Naive thymus-derived CD4-positive, alpha-beta T cell (primary cell): Measurements from ENCODE around the gene BSN. TPM values are rescaled to one million over a fixed set of nuclear protein-coding genes. Genes with fewer than 3 reads are reported as not detected.
"Not testable (repeated sequence)": the region's sequence is repeated elsewhere in the genome, so short reads cannot be mapped to it uniquely, and the experiment has no call there.

Experiments used
- ATAC-seq: fragments of 150-1000 bp; cut with Tn5 transposase; 2 replicates; pipeline ENCODE4 v1.10.0; 2021; ENCODE audit warnings: mild to moderate bottlenecking, moderate library complexity
- CTCF ChIA-PET: fragments of 350-600 bp; sonication (Branson Sonifier 250); formaldehyde crosslinking; loops from one replicate; lab custom pipeline; 2021; ENCODE audit warnings: antibody characterized with exemption; lab: Charles Lee
- POLR2A ChIA-PET: fragments of 350-600 bp; sonication (Branson Sonifier 250); formaldehyde crosslinking; loops from one replicate; lab custom pipeline; 2021; ENCODE audit warnings: antibody characterized with exemption, inconsistent platforms; lab: Charles Lee
- DNase-seq, 9 donors: peaks; one replicate each; pipeline versions ENCODE4 v3.0.0 to v3.0.0-alpha.2; 2020 to 2022; ENCODE audit warnings: mixed read lengths in 1 of 9
- H3K27ac ChIP-seq: one replicate; pipeline ENCODE4 v1.7.0; 2013; ENCODE audit warnings: mild to moderate bottlenecking, low read depth, low read length, moderate library complexity
- H3K27me3 ChIP-seq, 2 donors: one replicate each; pipeline ENCODE4 v1.7.0; 2013; ENCODE audit warnings: low read length in 2 of 2, mild to moderate bottlenecking in 2 of 2, moderate library complexity in 2 of 2; ENCODE audit not compliant: control insufficient read depth in 2 of 2, insufficient read depth in 2 of 2
- H3K36me3 ChIP-seq, 3 experiments: 1 replicate in 2 of 3; 2 replicates in 1 of 3; pipeline ENCODE4 v1.7.0; 2013; ENCODE audit warnings: low read length in 3 of 3, mild to moderate bottlenecking in 3 of 3, moderate library complexity in 1 of 3; ENCODE audit not compliant: insufficient read depth in 3 of 3, control insufficient read depth in 2 of 3
- H3K4me1 ChIP-seq, 2 donors: one replicate each; pipeline ENCODE4 v1.7.0; 2013; ENCODE audit warnings: low read length in 2 of 2, mild to moderate bottlenecking in 2 of 2, moderate library complexity in 1 of 2; ENCODE audit not compliant: control insufficient read depth in 2 of 2, insufficient read depth in 2 of 2
- H3K4me3 ChIP-seq: 2 replicates; pipeline ENCODE4 v1.7.0; 2013; ENCODE audit warnings: mild to moderate bottlenecking, low read length
- H3K9me3 ChIP-seq, 3 experiments: 1 replicate in 2 of 3; 2 replicates in 1 of 3; pipeline ENCODE4 v1.7.0; 2013; ENCODE audit warnings: low read length in 3 of 3; ENCODE audit not compliant: control insufficient read depth in 2 of 3
- H3K27ac Mint-ChIP-seq, 9 donors: one replicate each; pipeline ENCODE4 v1.8.0; 2020 to 2022; ENCODE audit warnings: mixed read lengths in 9 of 9, mild to moderate bottlenecking in 8 of 9, moderate library complexity in 5 of 9, inconsistent platforms in 2 of 9
- H3K27me3 Mint-ChIP-seq, 5 donors: one replicate each; pipeline ENCODE4 v1.8.0; 2021 to 2022; ENCODE audit warnings: mixed read lengths in 5 of 5, mild to moderate bottlenecking in 1 of 5
- H3K36me3 Mint-ChIP-seq, 5 donors: one replicate each; pipeline ENCODE4 v1.8.0; 2020 to 2022; ENCODE audit warnings: mixed read lengths in 5 of 5, mild to moderate bottlenecking in 3 of 5, inconsistent platforms in 1 of 5
- H3K4me1 Mint-ChIP-seq, 7 donors: one replicate each; pipeline ENCODE4 v1.8.0; 2020 to 2022; ENCODE audit warnings: mixed read lengths in 7 of 7, mild to moderate bottlenecking in 3 of 7, inconsistent platforms in 1 of 7
- H3K4me3 Mint-ChIP-seq, 10 donors: one replicate each; pipeline ENCODE4 v1.8.0; 2020 to 2022; ENCODE audit warnings: mild to moderate bottlenecking in 10 of 10, mixed read lengths in 10 of 10, moderate library complexity in 6 of 10, inconsistent platforms in 2 of 10
- H3K9me3 Mint-ChIP-seq, 11 donors: one replicate each; pipeline ENCODE4 v1.8.0; 2020 to 2022; ENCODE audit warnings: mixed read lengths in 11 of 11, mild to moderate bottlenecking in 4 of 11, inconsistent platforms in 1 of 11, moderate library complexity in 1 of 11
- intact Hi-C, 2 donors: fragments of 100-400 bp; cut with micrococcal nuclease; formaldehyde crosslinking; loops; one replicate each; pipeline ENCODE4 v1.15.1; 2023
- polyA plus RNA-seq, 2 donors: library from polyadenylated mRNA; unstranded; fragments of 300-500 nt; fragmentation: Illumina TruSeq; gene quantifications; one replicate each; pipeline ENCODE4 v1.2.3, GENCODE V29; 2021
- total RNA-seq, 6 experiments: library from RNA in 5 of 6; stranded (reverse) in 5 of 6; gene quantifications; 1 replicate in 5 of 6; 2 replicates in 1 of 6; pipeline ENCODE4 v1.2.3 and lab custom pipeline; 2021 to 2026

The BSN gene
- total and polyA plus RNA-seq, 7 experiments from 2014 or later: 0.12 to 0.16 (median 0.14) TPM; not detected in 2

DNA sequence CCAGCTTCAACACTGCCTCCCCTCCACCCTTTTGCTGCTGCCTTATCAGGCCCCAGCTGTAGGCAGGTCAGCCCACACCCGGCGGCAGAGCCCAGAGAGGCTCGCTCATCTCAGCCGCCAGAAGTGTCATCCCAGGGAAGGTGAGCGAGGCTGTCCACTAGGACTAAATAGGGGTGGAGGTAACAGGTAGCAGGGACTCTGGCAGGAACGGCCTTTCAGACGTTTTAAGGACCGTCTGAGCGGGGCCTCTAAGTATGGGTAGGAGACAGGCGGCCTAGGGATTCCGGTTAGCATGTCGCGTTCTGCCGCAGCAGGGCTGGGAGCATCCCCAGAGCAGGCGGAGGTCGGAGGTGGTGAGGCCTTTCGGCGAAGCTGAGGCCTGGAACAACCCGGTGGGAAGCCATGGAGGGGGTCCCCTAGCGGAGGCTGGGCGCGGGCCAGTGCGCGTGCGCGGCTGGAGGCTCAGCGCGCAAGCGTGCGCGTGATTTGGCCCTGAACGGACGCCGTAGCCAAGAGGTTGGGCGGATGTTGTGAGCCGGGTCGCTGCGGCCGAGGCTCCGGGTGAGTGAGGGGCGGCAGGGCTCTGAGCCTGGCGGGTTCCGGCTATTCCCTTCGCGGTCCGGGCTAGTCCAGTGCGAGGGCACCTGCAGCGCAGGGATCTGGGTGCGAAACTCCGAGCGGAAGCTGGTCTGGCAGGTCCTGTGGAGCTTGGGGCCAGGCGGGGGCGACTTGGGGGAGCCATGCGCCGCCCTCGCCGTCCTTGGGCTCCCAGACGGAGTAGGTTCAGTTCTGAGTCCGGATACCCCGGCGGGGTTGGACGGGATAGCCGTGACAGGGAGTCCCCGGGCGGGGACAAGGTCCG, 135.0 kb downstream of the BSN start, which contains the start of the genes MST1 and RNF123:
Gene MST1 (minus strand): TSS at position 429 of the 862 bp plus-strand sequence. CDS start 783 bp downstream, outside the sequence.
Gene RNF123 (plus strand): TSS at position 512 of the 862 bp plus-strand sequence. CDS start 1,609 bp downstream, outside the sequence.
- POLR2A ChIA-PET: interaction anchor here (0.6 to 1.3 kb wide), 4 partner anchors 11 to 677 kb away, joined by 3 to 5 read pairs (median 4); no protein-coding TSS in a partner anchor

DNA sequence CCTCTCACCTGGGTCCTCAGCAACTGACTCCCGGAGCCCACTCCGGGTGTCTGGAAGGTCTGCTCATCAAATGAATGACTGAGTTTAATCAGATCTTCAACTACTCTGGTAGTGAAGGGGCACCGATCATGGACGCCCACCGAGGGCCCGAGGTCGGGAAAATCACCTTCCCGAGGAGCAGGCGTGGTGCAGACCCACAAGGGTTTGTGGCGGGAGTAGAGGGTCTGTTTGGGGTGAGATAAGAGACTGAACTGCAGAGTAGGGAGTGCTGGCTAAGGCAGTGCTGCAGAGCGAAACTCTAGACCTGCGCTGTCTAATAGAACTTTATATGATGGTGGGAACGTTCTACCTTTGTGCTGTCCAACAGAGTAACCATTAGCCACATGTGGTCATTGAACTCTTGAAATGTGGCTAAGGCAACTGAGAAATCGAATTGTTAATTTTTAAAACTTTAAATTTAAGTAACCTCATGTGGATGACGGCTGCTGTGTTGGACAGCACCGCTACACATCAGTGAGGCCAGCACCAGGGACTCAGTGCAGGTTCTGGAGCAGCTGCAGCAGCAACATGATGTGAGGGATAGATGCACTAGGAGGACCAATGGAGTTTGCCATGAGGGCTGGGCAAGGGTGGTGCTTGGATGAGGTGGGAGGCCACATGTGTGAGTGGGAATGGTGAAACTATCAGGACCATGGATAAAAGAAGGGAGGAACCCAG, 135.8 kb downstream of the BSN start:
- H3K36me3 Mint-ChIP-seq, H3K27me3 Mint-ChIP-seq, CTCF ChIA-PET, ATAC-seq, DNase-seq, H3K9me3 ChIP-seq, H3K36me3 ChIP-seq, H3K27me3 ChIP-seq, H3K9me3 Mint-ChIP-seq: not testable (repeated sequence)
- intact Hi-C loops: loop anchor here (1.0 to 5.0 kb wide), 5 partner anchors 16 to 239 kb away; partner anchors contain the start of genes APEH (in 2 of the 2), AMIGO3 (in 1 of the 2), GMPPB (in 1 of the 2) and MON1A (in 1 of the 2)
- POLR2A ChIA-PET: interaction anchor here (0.6 to 1.3 kb wide), 3 partner anchors 13 to 33 kb away, joined by 3 to 5 read pairs (median 4); no protein-coding TSS in a partner anchor
- peak overlapping the region; percentile 82 for H3K27ac ChIP-seq
- H3K4me3 ChIP-seq: peak overlapping the region; percentile 97
- peaks cover 20 to 56% (median 43%) of the 10 kb centered on the region in 7 donors for H3K4me1 Mint-ChIP-seq
- H3K4me3 Mint-ChIP-seq: peak overlapping the region; percentile 84 to 99 (median 96)
- peak overlapping the region; percentile 87 to 99 (median 95) for H3K27ac Mint-ChIP-seq
- peaks cover 6 to 13% of the 10 kb centered on the region in 2 donors for H3K4me1 ChIP-seq

More for the DNA sequence above, 135.0 kb downstream of the BSN start, which contains the start of the genes MST1 and RNF123:
- Mint-ChIP-seq H3K36me3 (no peaks in the 10 kb centered on the region), H3K27me3 (peaks cover 0 to 5% (median 0%) of the 10 kb centered on the region in 5 donors), H3K9me3 (peaks cover 0 to 5% (median 0%) of the 10 kb centered on the region in 11 donors), H3K4me1 (peaks cover 20 to 54% (median 41%) of the 10 kb centered on the region in 7 donors), H3K27ac (peak within 1 kb of the TSS; percentile 87 to 99 (median 95)), H3K4me3 (peak within 1 kb of the TSS; percentile 84 to 99 (median 96))
- ATAC-seq (peak; percentile 91), DNase-seq (peak; percentile 89 to 96 (median 93))
- CTCF ChIA-PET: no interaction called here
- Histone ChIP-seq H3K9me3 (no peaks in the 10 kb centered on the region), H3K4me3 (peak within 1 kb of the TSS; percentile 97), H3K4me1 (peaks cover 6 to 13% of the 10 kb centered on the region in 2 donors), H3K27me3 (no peaks in the 10 kb centered on the region), H3K36me3 (peaks cover 0 to 6% (median 0%) of the 10 kb centered on the region in 3 experiments), H3K27ac (peak within 1 kb of the TSS; percentile 82)
- intact Hi-C loops: loop anchor here (1.0 to 5.0 kb wide), 5 partner anchors 15 to 240 kb away; partner anchors contain the start of genes APEH (in 2 of the 2), AMIGO3 (in 1 of the 2), GMPPB (in 1 of the 2) and MON1A (in 1 of the 2)

DNA sequence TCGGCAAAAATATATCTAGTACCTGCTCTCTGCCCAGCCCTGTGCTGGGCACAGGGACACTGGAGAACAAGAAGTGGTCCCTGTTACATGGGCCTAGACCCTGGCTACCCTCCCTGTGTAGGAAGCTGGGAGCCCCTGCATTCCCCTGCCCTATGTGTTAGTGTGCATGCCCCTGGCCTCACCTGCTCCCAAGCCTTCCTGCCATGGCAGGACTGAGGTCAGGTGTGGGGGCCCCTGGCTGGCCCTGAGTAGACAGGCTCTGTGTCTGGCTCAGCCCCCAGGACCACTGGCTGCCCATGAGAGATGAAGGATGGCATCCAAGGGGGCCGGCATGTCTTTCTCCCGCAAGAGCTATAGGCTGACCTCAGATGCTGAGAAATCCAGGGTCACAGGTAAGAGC, 136.6 kb downstream of the BSN start:
- Mint-ChIP-seq H3K4me3 (peak overlapping the region; percentile 84 to 99 (median 96)), H3K4me1 (peaks cover 20 to 52% (median 43%) of the 10 kb centered on the region in 7 donors), H3K27ac (peak overlapping the region in 4 of 9 donors; percentile 10 to 92 (median 32))
- H3K27ac ChIP-seq, H3K36me3 ChIP-seq, H3K27me3 Mint-ChIP-seq, DNase-seq, H3K9me3 ChIP-seq, ATAC-seq, CTCF ChIA-PET, intact Hi-C loops, H3K9me3 Mint-ChIP-seq, H3K36me3 Mint-ChIP-seq, H3K27me3 ChIP-seq, H3K4me3 ChIP-seq: not testable (repeated sequence)
- H3K4me1 ChIP-seq: peaks cover 6 to 13% of the 10 kb centered on the region in 2 donors
- POLR2A ChIA-PET: interaction anchor here (0.7 kb wide), 1 partner anchor 14 kb away, joined by 4 read pairs; no protein-coding TSS in a partner anchor

DNA sequence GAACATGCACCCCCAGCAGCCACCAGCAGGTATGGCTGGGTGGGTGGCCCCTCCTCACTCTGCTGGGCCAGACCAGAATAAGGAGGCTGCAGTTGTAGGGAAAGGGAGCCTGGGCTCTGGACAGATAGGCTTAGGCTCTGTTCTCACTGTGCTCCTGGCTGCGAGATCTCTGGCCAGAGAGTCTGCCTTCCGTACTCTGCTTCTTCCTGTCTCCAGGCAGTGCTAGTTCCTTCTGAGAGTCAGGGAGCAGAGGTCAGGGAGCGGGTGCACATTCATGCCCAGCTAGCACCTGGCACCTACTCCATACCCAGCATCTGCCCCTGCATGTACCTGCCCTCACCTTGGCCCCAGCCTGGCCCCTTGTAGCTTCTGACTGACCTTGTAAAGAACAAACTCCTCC, 137.2 kb downstream of the BSN start:
- Mint-ChIP-seq H3K4me3 (peak overlapping the region in 9 of 10 donors; percentile 17 to 99 (median 95)), H3K4me1 (peaks cover 20 to 52% (median 43%) of the 10 kb centered on the region in 7 donors), H3K27ac (peak overlapping the region in 1 of 9 donors; percentile 10)
- ATAC-seq, intact Hi-C loops, H3K36me3 ChIP-seq, H3K36me3 Mint-ChIP-seq, H3K27me3 ChIP-seq, DNase-seq, H3K27ac ChIP-seq, H3K9me3 ChIP-seq, POLR2A ChIA-PET, CTCF ChIA-PET, H3K9me3 Mint-ChIP-seq, H3K27me3 Mint-ChIP-seq, H3K4me3 ChIP-seq: not testable (repeated sequence)
- H3K4me1 ChIP-seq: peaks cover 6 to 13% of the 10 kb centered on the region in 2 donors

DNA sequence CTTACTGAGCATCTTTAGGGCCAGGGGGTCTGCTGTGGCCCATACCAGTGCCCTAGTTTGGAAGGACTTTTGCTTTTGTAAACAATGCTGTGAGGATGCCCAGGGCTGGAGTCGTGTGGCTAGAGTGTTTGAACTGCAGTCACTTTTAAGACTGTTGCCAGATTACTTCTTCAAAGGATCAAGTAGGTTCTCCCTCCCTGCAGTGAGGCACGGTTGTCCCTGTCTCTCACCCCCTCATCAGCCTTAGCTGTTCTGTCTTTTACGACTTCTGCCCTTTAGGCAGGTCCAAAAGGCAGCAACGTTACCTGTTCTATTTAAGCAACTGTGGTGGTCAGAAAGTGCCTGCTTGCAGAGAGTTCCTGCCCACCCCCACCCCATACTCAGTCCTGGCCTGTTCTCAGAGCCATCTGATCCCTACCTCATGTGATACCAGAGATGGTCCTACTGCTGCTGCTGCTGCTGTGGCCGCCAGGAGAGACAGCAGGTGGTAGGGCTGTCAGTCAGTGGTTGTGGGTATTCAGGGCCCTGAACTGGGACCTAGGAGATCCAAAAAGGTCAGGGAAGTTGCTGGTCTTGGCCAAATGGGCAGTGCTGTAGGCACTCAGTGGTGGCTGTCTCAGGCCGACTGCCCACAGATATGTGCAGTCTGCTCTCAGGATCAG, 140.3 kb downstream of the BSN start:
- H3K27me3 Mint-ChIP-seq, H3K9me3 Mint-ChIP-seq, H3K9me3 ChIP-seq, ATAC-seq, H3K27ac ChIP-seq, H3K4me3 Mint-ChIP-seq, H3K4me1 ChIP-seq, intact Hi-C loops, POLR2A ChIA-PET, H3K36me3 Mint-ChIP-seq, H3K27me3 ChIP-seq, H3K4me3 ChIP-seq, DNase-seq: not testable (repeated sequence)
- Mint-ChIP-seq H3K27ac (peak overlapping the region in 1 of 9 donors; percentile 12), H3K4me1 (peaks cover 15 to 37% (median 35%) of the 10 kb centered on the region in 7 donors)
- CTCF ChIA-PET: interaction anchor here (1.0 kb wide), 1 partner anchor 155 kb away, joined by 3 read pairs; no protein-coding TSS in a partner anchor
- H3K36me3 ChIP-seq: peaks cover 0 to 28% (median 0%) of the 10 kb centered on the region in 3 experiments
